HG02981 (cell line): ENCODE data around the gene OR52M1.

ENCODE experiments used
- ATAC-seq: cut with Tn5 transposase; IDR thresholded peaks from one replicate; pipeline ENCODE4 v1.9.1; 2021; ENCODE audit warnings: mild to moderate bottlenecking, moderate library complexity; ENCODE audit not compliant: unreplicated experiment

The OR52M1 gene

GRCh38 chr11:4565371-4565770 lies 20.4 kb downstream of the OR52M1 start:
- ATAC-seq = no peak

- ATAC-seq = no peak
Observed at GRCh38 chr11:4569075-4569474, 24.1 kb downstream of the OR52M1 start.

GRCh38 chr11:4576880-4577279 lies 31.9 kb downstream of the OR52M1 start:
- no peak for ATAC-seq

GRCh38 chr11:4577761-4578160 lies 32.8 kb downstream of the OR52M1 start:
- ATAC-seq = no peak

- ATAC-seq = no peak
Observed at GRCh38 chr11:4578624-4579023, 33.6 kb downstream of the OR52M1 start.

- ATAC-seq = no peak
Observed at GRCh38 chr11:4580124-4580523, 35.1 kb downstream of the OR52M1 start.

- no peak for ATAC-seq
Observed at GRCh38 chr11:4581443-4581842, 36.5 kb downstream of the OR52M1 start, which contains the start of gene OR52I2. Gene OR52I2 (plus strand): TSS chr11:4581743.

- ATAC-seq = no peak
Observed at GRCh38 chr11:4589017-4589416, 44.0 kb downstream of the OR52M1 start.

GRCh38 chr11:4593739-4594138 lies 48.7 kb downstream of the OR52M1 start, which contains the start of gene OR52I1:
Gene OR52I1 (plus strand): TSS chr11:4594039. CDS start chr11:4594039, 0 bp downstream.
- no peak for ATAC-seq
